Right lobe of liver (tissue), 6 donors: ENCODE data around the gene GOLGA8B. TPM values are rescaled to one million over a fixed set of nuclear protein-coding genes. Genes with fewer than 3 reads are reported as not detected.

Experiments used
- ATAC-seq, 4 donors: fragments of 200-7000 bp; cut with Tn5 transposase; one replicate each; pipeline ENCODE4 v1.9.1; 2020; ENCODE audit warnings: mild to moderate bottlenecking in 4 of 4, moderate library complexity in 4 of 4
- DNase-seq, 3 donors: peaks; one replicate each; pipeline ENCODE4 v3.0.0-alpha.2; 2020
- H3K27ac ChIP-seq, 3 donors: fragments of 200-600 bp; one replicate each; pipeline ENCODE4 v1.8.0; 2022
- H3K27me3 ChIP-seq, 2 donors: fragments of 200-600 bp; one replicate each; pipeline ENCODE4 v1.8.0; 2022
- H3K36me3 ChIP-seq, 4 donors: fragments of 200-600 bp; sonication (generic) in 1 of 4; one replicate each; pipeline versions ENCODE4 v1.5.1 to v1.8.0; 2017 to 2022; ENCODE audit warnings: control low read depth in 1 of 4
- H3K4me1 ChIP-seq, 4 donors: fragments of 200-600 bp; sonication (generic) in 1 of 4; one replicate each; pipeline versions ENCODE4 v1.5.1 to v1.8.0; 2017 to 2022; ENCODE audit warnings: control low read depth in 1 of 4
- H3K4me3 ChIP-seq, 3 donors: fragments of 200-600 bp; one replicate each; pipeline ENCODE4 v1.8.0; 2022
- H3K9me3 ChIP-seq, 4 donors: fragments of 200-600 bp; sonication (generic) in 1 of 4; one replicate each; pipeline versions ENCODE4 v1.5.1 to v1.8.0; 2017 to 2022; ENCODE audit warnings: control low read depth in 1 of 4
- POLR2A ChIP-seq: fragments of 450-650 bp; IDR thresholded peaks from one replicate; pipeline ENCODE4 v1.6.1; 2017; ENCODE audit warnings: antibody characterized with exemption, mild to moderate bottlenecking
- WGBS: methylation state at CpG from one replicate; pipeline ENCODE4 v1.1.6; 2018; ENCODE audit warnings: low coverage, low lambda C conversion rate; ENCODE audit not compliant: insufficient coverage; ENCODE audit errors: missing lambda C conversion rate; 5-methylcytosine and 5-hydroxymethylcytosine counted together
- intact Hi-C, 2 donors: fragments of 100-400 bp; cut with DNase I; formaldehyde crosslinking; loops; one replicate each; pipeline versions ENCODE4 v1.11.2 to v1.14.1; 2022
- total RNA-seq, 6 experiments: library from RNA; depleted of rRNA in 2 of 6; stranded (reverse); fragments of >200 nt in 2 of 6; fragmentation: NEBNext Ultra II Directional in 3 of 6; extraction: Animal tissue kit (Norgen Biotek cat#: 25700) in 3 of 6; gene quantifications; one replicate each; pipeline versions ENCODE4 v1.1.0 to v1.2.4, GENCODE V29; 2016 to 2023
- TF ChIP-seq, protein P1 (sequence below), 4 donors: fragments of 200-600 bp in 3 of 4; fragments of 450-650 bp in 1 of 4; IDR thresholded peaks; one replicate each; pipeline versions ENCODE4 v1.5.1 to v1.8.0; 2016 to 2022; ENCODE audit warnings: antibody characterized with exemption in 4 of 4, mild to moderate bottlenecking in 2 of 4
- donor health status: DM: no; HTN: yes; CAD: no.
- donor health status: DM: no; HTN: no; CAD: no.
- donor health status: DM: no; HTN: no; CAD: no.
- donor health status: DM: no; HTN: yes; CAD: no.
- donor health status: DM: no; HTN: yes; CAD: no.

GOLGA8B gene
- total RNA-seq, 6 experiments from 2014 or later, result 21.9 to 53.4 (median 30.8) TPM

DNA sequence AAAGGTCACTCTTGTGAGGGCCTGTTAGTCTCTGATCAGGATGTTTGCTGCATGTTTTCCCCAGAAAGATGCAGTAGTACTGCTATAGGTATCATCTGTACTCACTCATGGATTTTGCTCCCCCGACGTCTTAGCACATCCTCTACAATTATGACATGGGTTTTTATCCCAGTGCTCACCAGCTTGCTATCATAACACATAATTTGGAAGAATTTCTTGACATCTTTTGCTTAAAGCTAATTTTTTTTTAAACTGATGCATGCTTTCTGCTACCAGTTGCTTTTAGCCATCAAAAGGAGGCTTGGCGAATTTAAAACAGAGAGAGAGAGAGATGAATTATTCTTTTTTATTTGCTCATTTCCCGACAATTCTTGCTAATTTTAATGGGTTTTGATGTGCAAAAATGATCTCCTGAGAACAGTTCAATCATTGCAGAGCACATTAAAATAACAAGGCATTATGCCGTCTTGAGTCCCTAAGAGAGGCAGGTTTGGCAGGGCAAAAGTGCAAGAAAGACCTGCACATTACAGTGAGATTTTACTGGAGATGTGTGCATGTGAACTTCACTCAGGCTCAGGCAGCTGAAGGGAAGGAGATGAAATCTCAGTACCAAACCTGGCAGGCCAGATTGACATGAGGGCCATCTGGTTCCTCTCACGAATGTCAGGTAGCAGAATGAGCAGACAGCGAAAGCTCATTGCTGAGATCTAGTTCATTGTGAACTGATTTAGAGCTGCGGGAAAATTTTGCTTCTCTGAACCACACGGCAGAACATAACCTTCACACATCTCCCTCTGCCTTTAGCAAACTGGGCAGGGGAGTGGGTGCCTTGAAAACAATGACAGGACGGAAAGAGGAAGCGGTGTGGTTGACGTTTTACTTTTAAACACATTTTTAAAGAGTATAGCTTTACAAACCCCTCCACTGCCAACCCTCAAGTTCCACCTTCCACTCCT is 25.9 kb upstream of the GOLGA8B start:
- Histone ChIP-seq H3K4me3 (no peak overlapping the region), H3K36me3 (no peaks in the 10 kb centered on the region), H3K27ac (no peak overlapping the region), H3K27me3 (no peaks in the 10 kb centered on the region), H3K4me1 (no peaks in the 10 kb centered on the region), H3K9me3 (no peaks in the 10 kb centered on the region)
- no peak for TF ChIP-seq POLR2A
- TF ChIP-seq, protein P1, sequence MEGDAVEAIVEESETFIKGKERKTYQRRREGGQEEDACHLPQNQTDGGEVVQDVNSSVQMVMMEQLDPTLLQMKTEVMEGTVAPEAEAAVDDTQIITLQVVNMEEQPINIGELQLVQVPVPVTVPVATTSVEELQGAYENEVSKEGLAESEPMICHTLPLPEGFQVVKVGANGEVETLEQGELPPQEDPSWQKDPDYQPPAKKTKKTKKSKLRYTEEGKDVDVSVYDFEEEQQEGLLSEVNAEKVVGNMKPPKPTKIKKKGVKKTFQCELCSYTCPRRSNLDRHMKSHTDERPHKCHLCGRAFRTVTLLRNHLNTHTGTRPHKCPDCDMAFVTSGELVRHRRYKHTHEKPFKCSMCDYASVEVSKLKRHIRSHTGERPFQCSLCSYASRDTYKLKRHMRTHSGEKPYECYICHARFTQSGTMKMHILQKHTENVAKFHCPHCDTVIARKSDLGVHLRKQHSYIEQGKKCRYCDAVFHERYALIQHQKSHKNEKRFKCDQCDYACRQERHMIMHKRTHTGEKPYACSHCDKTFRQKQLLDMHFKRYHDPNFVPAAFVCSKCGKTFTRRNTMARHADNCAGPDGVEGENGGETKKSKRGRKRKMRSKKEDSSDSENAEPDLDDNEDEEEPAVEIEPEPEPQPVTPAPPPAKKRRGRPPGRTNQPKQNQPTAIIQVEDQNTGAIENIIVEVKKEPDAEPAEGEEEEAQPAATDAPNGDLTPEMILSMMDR (IDR thresholded peaks at IDR 0.05), result no peak
- ATAC-seq (no peak), DNase-seq (no peak)
- WGBS, result 36% methylated on average over 12 of the region's 12 CpGs
- intact Hi-C loops, result no loop called here

DNA sequence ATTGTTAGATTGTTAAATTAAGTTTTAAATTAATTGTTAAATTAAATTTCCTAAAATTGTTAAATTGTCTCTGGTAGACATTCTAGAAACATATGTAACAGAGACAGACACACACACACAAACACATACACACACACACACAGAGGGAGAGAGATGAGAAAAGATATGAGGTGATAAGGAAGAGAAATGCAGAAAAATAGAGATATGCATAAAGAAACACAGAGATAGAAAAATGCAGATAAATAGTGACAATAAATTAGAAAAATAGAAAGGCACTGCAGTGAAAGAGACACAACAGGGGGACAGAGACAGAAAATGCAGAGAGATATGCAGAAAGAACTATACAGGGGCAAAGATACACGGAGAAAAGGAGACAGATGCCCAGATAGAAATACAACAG is 25.1 kb upstream of the GOLGA8B start:
- 67% methylated on average over 1 of the region's 1 CpG for WGBS
- TF ChIP-seq, protein P1 (IDR thresholded peaks at IDR 0.05), result no peak
- TF ChIP-seq POLR2A, result no peak
- no peak overlapping the region for H3K27ac ChIP-seq
- H3K4me1 ChIP-seq, result no peaks in the 10 kb centered on the region
- H3K4me3 ChIP-seq, result no peak overlapping the region
- no peaks in the 10 kb centered on the region for H3K36me3 ChIP-seq
- no peak for DNase-seq
- no peak for ATAC-seq
- no peaks in the 10 kb centered on the region for H3K27me3 ChIP-seq
- intact Hi-C loops, result no loop called here
- H3K9me3 ChIP-seq, result no peaks in the 10 kb centered on the region

DNA sequence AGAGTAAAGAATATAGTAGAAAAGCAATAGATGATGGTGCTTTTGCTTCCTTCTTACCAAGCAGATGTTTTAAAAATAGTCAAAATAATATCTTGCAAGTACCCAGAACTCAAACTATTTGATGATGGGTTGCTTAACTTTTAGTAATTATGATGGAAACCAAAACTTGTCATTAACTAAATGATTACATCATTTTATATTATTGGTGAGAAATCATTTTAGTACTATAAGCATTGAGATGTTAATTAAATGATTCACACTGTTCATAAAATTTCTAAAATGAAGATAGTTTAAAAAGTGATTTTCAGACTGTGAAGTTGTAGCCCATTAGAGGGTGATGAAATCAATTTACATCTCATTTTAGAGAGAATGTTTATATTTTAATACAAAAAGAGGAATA is 24.4 kb upstream of the GOLGA8B start:
- DNase-seq (no peak), ATAC-seq (no peak)
- H3K27ac ChIP-seq, result no peak overlapping the region
- H3K36me3 ChIP-seq, result no peaks in the 10 kb centered on the region
- H3K4me3 ChIP-seq, result no peak overlapping the region
- H3K27me3 ChIP-seq, result no peaks in the 10 kb centered on the region
- H3K9me3 ChIP-seq, result no peaks in the 10 kb centered on the region
- intact Hi-C loops, result no loop called here
- TF ChIP-seq, protein P1 (IDR thresholded peaks at IDR 0.05), result no peak
- TF ChIP-seq POLR2A, result no peak
- no peaks in the 10 kb centered on the region for H3K4me1 ChIP-seq

DNA sequence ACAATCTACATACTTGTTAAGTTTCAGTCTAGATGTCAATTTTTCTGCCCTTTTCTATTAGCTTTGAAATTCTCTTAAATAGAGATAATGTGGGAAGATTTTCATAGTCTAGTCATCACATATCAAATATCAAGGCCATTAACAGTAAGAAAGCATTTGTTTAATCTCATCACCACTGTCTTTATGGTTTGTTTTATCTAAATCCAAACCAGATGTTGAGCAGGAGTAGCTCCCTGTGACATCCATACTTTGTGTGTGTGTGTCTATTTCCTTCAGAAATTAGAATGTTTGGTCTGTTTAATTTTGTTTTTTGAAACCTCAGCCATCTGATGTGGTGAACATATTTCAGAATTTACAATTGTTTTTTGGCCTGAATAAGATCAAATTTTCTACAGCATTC is 23.1 kb upstream of the GOLGA8B start:
- H3K27me3 ChIP-seq, result no peaks in the 10 kb centered on the region
- intact Hi-C loops, result no loop called here
- no peak overlapping the region for H3K27ac ChIP-seq
- H3K9me3 ChIP-seq, result no peaks in the 10 kb centered on the region
- H3K36me3 ChIP-seq, result no peaks in the 10 kb centered on the region
- DNase-seq (no peak), ATAC-seq (no peak)
- H3K4me3 ChIP-seq, result no peak overlapping the region
- H3K4me1 ChIP-seq, result no peaks in the 10 kb centered on the region
- no peak for TF ChIP-seq POLR2A
- TF ChIP-seq, protein P1 (IDR thresholded peaks at IDR 0.05), result no peak

DNA sequence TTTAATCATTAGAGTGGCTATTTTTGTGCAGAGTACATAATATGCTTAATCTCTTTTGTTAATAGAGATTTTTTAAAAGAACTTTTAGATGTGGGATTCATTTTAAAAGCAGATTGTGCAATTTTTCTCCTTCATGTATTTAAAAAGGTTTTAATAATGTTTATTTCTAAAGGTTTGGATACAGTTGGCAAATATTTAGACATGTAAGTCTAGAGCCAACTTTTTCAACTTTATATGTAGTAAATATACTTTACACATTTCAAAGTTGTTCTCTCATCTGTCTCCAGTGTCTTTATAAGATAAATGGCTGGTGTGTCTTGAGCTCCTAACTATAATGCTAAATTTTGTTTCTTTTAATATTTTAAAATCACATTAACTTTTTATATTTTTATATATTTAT is 22.7 kb upstream of the GOLGA8B start:
- H3K36me3 ChIP-seq, result no peaks in the 10 kb centered on the region
- H3K27me3 ChIP-seq, result no peaks in the 10 kb centered on the region
- TF ChIP-seq, protein P1 (IDR thresholded peaks at IDR 0.05), result no peak
- no peak for TF ChIP-seq POLR2A
- intact Hi-C loops, result no loop called here
- H3K4me3 ChIP-seq, result no peak overlapping the region
- no peak overlapping the region for H3K27ac ChIP-seq
- no peak for ATAC-seq
- no peaks in the 10 kb centered on the region for H3K4me1 ChIP-seq
- no peaks in the 10 kb centered on the region for H3K9me3 ChIP-seq
- no peak for DNase-seq
